HG02870 (cell line): ENCODE measurements around the gene CST9L.

Experiments used
- ATAC-seq: cut with Tn5 transposase; IDR thresholded peaks from one replicate; pipeline ENCODE4 v1.9.1; 2021; ENCODE audit warnings: mild to moderate bottlenecking, moderate library complexity; ENCODE audit not compliant: unreplicated experiment

The CST9L gene

GRCh38 chr20:23514848-23515247 is 53.4 kb downstream of the CST9L start:
- no peak for ATAC-seq
